Endothelial cell of umbilical vein (primary cell): ENCODE results near the gene SORL1. TPM values are rescaled to one million over a fixed set of nuclear protein-coding genes. Genes with fewer than 3 reads are reported as not detected.

ENCODE experiments used
- BruUV-seq: library from RNA; stranded (reverse); fragments of 400-500 nt; replicated peaks from 2 replicates; lab custom pipeline; 2021; lab: Mats Ljungman, UMichigan
- CTCF ChIA-PET: fragments of 300-600, 350-600 bp; sonication (Branson Sonifier 250); formaldehyde crosslinking; loops from one replicate; lab custom pipeline; 2021; ENCODE audit warnings: antibody characterized with exemption, inconsistent platforms; lab: Charles Lee
- POLR2A ChIA-PET: fragments of 300-600, 350-600 bp; sonication (Branson Sonifier 250); formaldehyde crosslinking; loops from one replicate; lab custom pipeline; 2021; ENCODE audit warnings: antibody characterized with exemption, inconsistent platforms; lab: Charles Lee
- DNase-seq: peaks from one replicate; pipeline ENCODE4 v3.0.0-alpha.2; 2011; ENCODE audit warnings: low read depth, low spot score
- FAIRE-seq: peaks from 2 replicates; lab custom pipeline; 2011; peaks lifted over from hg19 to GRCh38; lab: Jason Lieb, UNC
- H2AFZ ChIP-seq: 2 replicates; pipeline ENCODE4 v1.6.0; 2012; ENCODE audit warnings: low read depth, low read length, control low read depth, inconsistent platforms
- H3K27ac ChIP-seq: 2 replicates; pipeline ENCODE4 v1.5.1; 2011; ENCODE audit warnings: low read depth, mild to moderate bottlenecking, control low read depth, low read length, moderate library complexity; ENCODE audit not compliant: insufficient read depth
- H3K27me3 ChIP-seq, 2 experiments: 2 replicates each; pipeline versions ENCODE4 v1.6.0 to v1.6.1; 2011; ENCODE audit warnings: low read length in 2 of 2, mixed read lengths in 1 of 2; ENCODE audit not compliant: control insufficient read depth in 2 of 2, insufficient read depth in 2 of 2
- H3K36me3 ChIP-seq, 2 experiments: 2 replicates in 1 of 2; 3 replicates in 1 of 2; pipeline ENCODE4 v1.5.1; 2011; ENCODE audit warnings: low read length in 2 of 2, mild to moderate bottlenecking in 1 of 2, moderate library complexity in 1 of 2; ENCODE audit not compliant: control insufficient read depth in 2 of 2, insufficient read depth in 2 of 2; ENCODE audit errors: extremely low read depth in 1 of 2
- H3K4me1 ChIP-seq: 3 replicates; pipeline ENCODE4 v1.5.1; 2011; ENCODE audit warnings: mild to moderate bottlenecking, low read length; ENCODE audit not compliant: control insufficient read depth, insufficient read depth; ENCODE audit errors: extremely low read depth
- H3K4me2 ChIP-seq: 2 replicates; pipeline ENCODE4 v1.6.1; 2011; ENCODE audit warnings: low read length, control low read depth, mixed read lengths; ENCODE audit not compliant: insufficient read depth
- H3K4me3 ChIP-seq, 3 experiments: fragments of 200-600 bp in 1 of 3; sonication (generic), shearing (Covaris generic) in 1 of 3; replicated peaks in 1 of 3; 2 replicates each; pipeline ENCODE4 v1.5.1; 2011 to 2016; ENCODE audit warnings: control low read depth in 3 of 3, low read length in 3 of 3, mild to moderate bottlenecking in 2 of 3, inconsistent platforms in 1 of 3, low read depth in 1 of 3, moderate library complexity in 1 of 3; ENCODE audit not compliant: insufficient read depth in 1 of 3
- H3K79me2 ChIP-seq: 2 replicates; pipeline ENCODE4 v1.6.0; 2012; ENCODE audit warnings: low read length, inconsistent platforms; ENCODE audit not compliant: control insufficient read depth, insufficient read depth
- H3K9ac ChIP-seq: replicated peaks from 2 replicates; pipeline ENCODE3; 2011; ENCODE audit warnings: low read length, control low read depth; ENCODE audit not compliant: insufficient read depth; ENCODE audit errors: extremely low read depth
- H3K9me1 ChIP-seq: replicated peaks from 3 replicates; pipeline ENCODE4 v1.6.0; 2011; ENCODE audit warnings: mild to moderate bottlenecking, low read length; ENCODE audit not compliant: control insufficient read depth, insufficient read depth; ENCODE audit errors: extremely low read depth
- H3K9me3 ChIP-seq: replicated peaks from 2 replicates; pipeline ENCODE4 v1.5.1; 2012; ENCODE audit warnings: low read length, inconsistent platforms; ENCODE audit not compliant: control insufficient read depth, insufficient read depth
- H4K20me1 ChIP-seq: replicated peaks from 2 replicates; pipeline ENCODE3; 2011; ENCODE audit warnings: mild to moderate bottlenecking, low read length; ENCODE audit not compliant: control insufficient read depth, insufficient read depth; ENCODE audit errors: extremely low read depth
- CTCF ChIP-seq, 2 donors: IDR thresholded peaks; 1 replicate in 1 of 2; 2 replicates in 1 of 2; pipeline ENCODE4 v1.5.1; 2011; ENCODE audit warnings: low read length in 2 of 2, mild to moderate bottlenecking in 2 of 2, moderate library complexity in 2 of 2, control low read depth in 1 of 2, inconsistent platforms in 1 of 2, low read depth in 1 of 2; ENCODE audit not compliant: insufficient read depth in 1 of 2; ENCODE audit errors: extremely low read depth in 1 of 2
- EZH2 ChIP-seq: IDR thresholded peaks from 2 replicates; pipeline ENCODE4 v1.6.1; 2012; ENCODE audit warnings: borderline replicate concordance, low read depth, mild to moderate bottlenecking, moderate library complexity, low read length, inconsistent platforms; ENCODE audit not compliant: severe bottlenecking
- FOS ChIP-seq: IDR thresholded peaks from 2 replicates; pipeline ENCODE4 v1.6.1; 2011; ENCODE audit warnings: mild to moderate bottlenecking, low read length, moderate library complexity, borderline replicate concordance; ENCODE audit not compliant: insufficient read depth
- GATA2 ChIP-seq: IDR thresholded peaks from 2 replicates; pipeline ENCODE4 v1.7.0; 2011; ENCODE audit warnings: low read depth, mild to moderate bottlenecking, moderate library complexity, mixed read lengths, low read length; ENCODE audit not compliant: insufficient read length, insufficient read depth
- JUN ChIP-seq: IDR thresholded peaks from 2 replicates; pipeline ENCODE4 v1.6.1; 2011; ENCODE audit warnings: borderline replicate concordance, low read depth; ENCODE audit not compliant: insufficient read length, insufficient read depth
- MAX ChIP-seq: IDR thresholded peaks from 2 replicates; pipeline ENCODE4 v1.6.1; 2011; ENCODE audit not compliant: insufficient read depth, insufficient read length
- MYC ChIP-seq: IDR thresholded peaks from one replicate; pipeline ENCODE4 v1.6.1; 2011; ENCODE audit warnings: mild to moderate bottlenecking, low read depth, low read length
- POLR2A ChIP-seq: IDR thresholded peaks from 2 replicates; pipeline ENCODE4 v1.6.1; 2012; ENCODE audit warnings: low read depth, mild to moderate bottlenecking, control low read depth, low read length
- POLR2AphosphoS5 ChIP-seq: IDR thresholded peaks from 2 replicates; pipeline ENCODE4 v1.6.1; 2012; ENCODE audit warnings: low read depth, mild to moderate bottlenecking, control low read depth, low read length, moderate library complexity; ENCODE audit not compliant: insufficient read depth
- dilution Hi-C: fragments of 300-500 bp; cut with MboI; formaldehyde crosslinking; loops from one replicate; pipeline ENCODE4 v1.15.0; 2019; ENCODE audit warnings: low sequenced_read_pairs; ENCODE audit not compliant: extremely low pct_ligation_motif_present
- intact Hi-C: fragments of 100-400 bp; cut with micrococcal nuclease; formaldehyde crosslinking; loops from one replicate; pipeline ENCODE4 v1.10.0; 2022
- polyA plus RNA-seq, 4 experiments: library from polyadenylated mRNA; depleted of rRNA in 3 of 4; stranded (reverse) in 3 of 4; unstranded in 1 of 4; fragments of >200 nt; gene quantifications; 2 replicates each; pipeline versions ENCODE4 v1.2.1 to v1.2.3, GENCODE V29; 2011 to 2012; ENCODE audit warnings: missing spikeins in 1 of 4
- total RNA-seq: library from RNA; stranded (reverse); gene quantifications from 2 replicates; pipeline ENCODE4 v1.2.3, GENCODE V29; 2021

Gene SORL1
- total and polyA plus RNA-seq, 2 donors (not counting 3 experiments of a cell fraction or from before 2014, with no cell fraction given): 0.17 to 0.31 TPM

- intact Hi-C loops: no loop called here
- no peaks in the 10 kb centered on the region for H3K79me2 ChIP-seq
- peaks cover 0 to 5% of the 10 kb centered on the region in 2 experiments for H3K27me3 ChIP-seq
- no peak overlapping the region for H3K4me2 ChIP-seq
- dilution Hi-C loops: no loop called here
- BruUV-seq: no TSS peak
- H3K9me3 ChIP-seq: no peaks in the 10 kb centered on the region
- DNase-seq (no peak), FAIRE-seq (no peak)
- CTCF ChIA-PET: no interaction called here
- no peaks in the 10 kb centered on the region for H3K4me1 ChIP-seq
- H3K9ac ChIP-seq: no peak overlapping the region
- TF ChIP-seq POLR2A: no peak
- TF ChIP-seq CTCF (IDR thresholded peaks at IDR 0.05; ENCODE audit: extremely low read depth in 1 of 2, insufficient read depth in 1 of 2, low read depth in 1 of 2, low read length in 2 of 2): no peak
- no peak for TF ChIP-seq MAX
- no peak for TF ChIP-seq JUN
- no peak for TF ChIP-seq FOS
- TF ChIP-seq GATA2: no peak
- TF ChIP-seq POLR2AphosphoS5: no peak
- no peak for TF ChIP-seq MYC
- TF ChIP-seq EZH2: no peak
- H3K36me3 ChIP-seq: no peaks in the 10 kb centered on the region
- no peak overlapping the region for H3K27ac ChIP-seq
- H4K20me1 ChIP-seq: no peaks in the 10 kb centered on the region
- H3K4me3 ChIP-seq: no peak overlapping the region
- H3K9me1 ChIP-seq: no peaks in the 10 kb centered on the region
- H2AFZ ChIP-seq: no peak overlapping the region
- POLR2A ChIA-PET: no interaction called here
Observed at GRCh38 chr11:121672630-121673487, 220.7 kb downstream of the SORL1 start.
